GM18502 (cell line): Measurements from ENCODE around the gene CD69.
"Not testable (repeated sequence)": the region's sequence is repeated elsewhere in the genome, so short reads cannot be mapped to it uniquely, and the experiment has no call there.

Source experiments
- ATAC-seq: cut with Tn5 transposase; IDR thresholded peaks from one replicate; pipeline ENCODE4 v1.9.1; 2021; ENCODE audit warnings: mild to moderate bottlenecking; ENCODE audit not compliant: unreplicated experiment, poor library complexity

The CD69 gene

GRCh38 chr12:9725213-9725870 is 35.4 kb downstream of the CD69 start:
- no peak for ATAC-seq

GRCh38 chr12:9724023-9724422 is 36.7 kb downstream of the CD69 start:
- no peak for ATAC-seq

DNA sequence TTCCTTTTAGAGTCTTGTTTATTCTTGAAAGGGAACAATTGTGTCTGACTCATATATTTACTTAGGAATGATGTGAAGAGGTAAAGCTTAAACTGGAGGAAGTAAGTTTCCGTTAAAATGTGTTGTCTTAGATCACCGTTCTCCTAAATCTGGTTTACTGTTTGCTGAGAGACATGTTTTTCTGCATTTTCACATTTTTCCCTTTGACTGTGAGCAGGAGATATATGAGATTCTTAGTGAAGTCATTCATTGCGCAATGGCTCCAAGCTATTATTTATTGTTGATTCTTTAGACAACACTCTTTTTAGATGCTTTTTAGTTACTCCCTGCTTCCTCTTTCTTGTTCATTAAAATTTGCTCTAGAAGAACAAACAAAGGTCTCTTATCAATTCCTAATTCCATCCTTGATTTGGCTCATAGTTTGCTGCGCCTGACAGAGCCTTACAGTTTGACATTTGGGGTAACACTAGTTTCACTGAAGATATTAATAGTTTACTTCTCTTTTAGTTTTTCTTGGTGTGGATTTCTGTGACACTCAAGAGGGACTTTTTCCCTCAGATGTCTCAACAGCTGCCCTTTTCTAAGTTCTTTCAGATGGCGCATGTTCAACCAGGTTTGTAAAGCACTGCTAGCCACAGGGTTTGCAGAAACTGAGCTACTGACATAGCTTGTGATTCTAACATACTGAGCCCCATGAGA is 39.2 kb downstream of the CD69 start:
- peak; percentile 70 for ATAC-seq

DNA sequence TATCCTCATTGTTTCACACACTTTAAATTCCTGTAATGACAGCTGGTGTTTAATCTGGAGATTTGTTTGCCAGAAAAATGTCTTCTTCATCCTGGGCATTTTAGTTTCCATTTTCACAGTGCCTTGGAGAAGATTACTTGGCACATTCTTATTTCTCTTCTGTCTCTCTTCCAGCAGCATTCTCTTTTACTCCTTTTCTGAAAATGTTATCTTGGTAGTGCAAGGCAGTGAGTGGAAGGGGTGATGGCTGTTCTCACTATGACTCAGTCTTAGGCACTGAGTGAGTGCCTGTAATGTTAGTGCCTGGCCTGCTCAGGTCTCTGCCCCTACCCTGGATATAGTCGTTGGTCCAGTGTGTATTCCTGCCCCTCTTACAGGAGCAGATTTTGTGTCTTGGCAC is 40.9 kb downstream of the CD69 start:
- ATAC-seq: no peak

GRCh38 chr12:9718968-9719367 is 41.7 kb downstream of the CD69 start:
- no peak for ATAC-seq

DNA sequence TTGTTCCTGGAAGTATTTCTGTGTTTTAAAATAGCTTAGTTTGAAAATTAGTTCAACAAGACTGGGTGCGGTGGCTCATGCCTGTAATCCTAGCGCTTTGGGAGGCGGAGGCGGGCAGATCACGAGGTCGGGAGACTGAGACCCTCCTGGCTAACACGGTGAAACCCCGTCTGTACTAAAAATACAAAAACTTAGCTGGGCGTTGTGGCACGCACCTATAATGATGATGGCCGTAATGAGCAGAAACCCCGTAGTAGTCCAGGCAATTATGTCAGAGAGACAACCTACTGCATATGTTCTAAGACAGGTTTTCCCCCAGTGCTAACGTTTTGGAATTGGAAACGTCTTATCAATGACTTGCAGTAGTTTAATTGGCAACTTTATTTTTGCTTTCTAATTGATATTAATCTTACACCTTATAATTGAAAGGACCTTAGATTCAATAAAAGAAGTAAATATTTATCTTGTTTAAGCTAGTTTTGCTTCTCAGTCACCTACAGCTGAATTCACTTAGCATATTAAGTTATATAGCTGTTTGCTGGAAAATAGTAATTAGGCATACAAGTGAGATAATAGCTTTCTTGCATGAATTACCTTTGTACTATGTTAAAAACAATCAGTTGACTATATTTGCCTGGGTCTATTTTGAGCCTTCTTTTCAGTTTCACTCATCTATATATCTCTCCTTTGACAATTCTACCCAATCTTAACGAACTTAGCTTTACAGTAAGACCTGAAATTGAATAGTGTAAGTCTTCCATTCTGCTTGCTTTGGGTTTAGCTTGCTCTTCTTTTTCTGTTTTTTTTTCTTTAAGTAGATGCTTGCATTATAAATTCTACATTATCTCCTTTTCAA is 43.4 kb downstream of the CD69 start:
- no peak for ATAC-seq

DNA sequence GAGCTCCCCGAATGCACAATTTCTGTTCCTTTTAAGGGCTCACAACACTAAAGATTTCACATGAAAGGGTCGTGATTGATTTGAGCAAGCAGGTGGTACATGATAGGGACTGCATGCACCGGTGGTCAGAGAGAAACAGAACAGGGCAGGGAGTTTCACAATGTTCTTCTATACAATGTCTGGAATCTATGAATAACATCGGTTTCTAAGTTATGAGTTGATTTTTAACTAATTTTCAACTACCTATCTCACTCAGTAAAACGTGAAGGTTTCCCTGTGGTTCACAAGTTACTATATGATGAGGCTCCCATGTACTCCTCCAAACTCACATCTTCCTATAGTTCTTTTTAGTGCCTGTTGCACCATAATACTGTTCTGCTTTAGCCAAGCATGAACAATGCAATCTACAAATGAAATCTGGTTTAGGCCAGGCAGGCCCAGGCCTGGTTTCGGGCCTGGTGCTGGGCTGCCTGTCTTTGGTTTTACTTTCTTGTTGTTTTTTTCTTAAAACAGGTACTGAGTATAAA is 47.6 kb downstream of the CD69 start:
- ATAC-seq: peak; percentile 81

DNA sequence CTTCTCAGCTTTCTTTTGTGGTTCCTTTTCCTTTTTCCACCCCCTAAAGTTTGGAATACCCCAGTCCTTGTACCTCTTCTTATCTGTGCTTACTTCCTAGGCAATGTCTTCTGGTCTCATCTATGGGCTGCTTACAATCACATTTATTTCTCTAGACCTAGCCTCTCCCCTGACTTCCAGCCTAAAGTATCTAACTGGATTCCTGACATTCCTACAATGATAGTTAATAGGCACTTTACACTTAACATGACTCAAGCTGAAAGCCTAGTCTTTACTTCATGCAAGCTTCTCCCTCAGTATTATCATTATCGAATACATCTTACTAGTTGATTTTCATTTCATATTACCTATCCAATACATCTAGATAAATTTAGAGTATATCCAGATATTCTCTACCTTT is 49.0 kb downstream of the CD69 start:
- no peak for ATAC-seq

DNA sequence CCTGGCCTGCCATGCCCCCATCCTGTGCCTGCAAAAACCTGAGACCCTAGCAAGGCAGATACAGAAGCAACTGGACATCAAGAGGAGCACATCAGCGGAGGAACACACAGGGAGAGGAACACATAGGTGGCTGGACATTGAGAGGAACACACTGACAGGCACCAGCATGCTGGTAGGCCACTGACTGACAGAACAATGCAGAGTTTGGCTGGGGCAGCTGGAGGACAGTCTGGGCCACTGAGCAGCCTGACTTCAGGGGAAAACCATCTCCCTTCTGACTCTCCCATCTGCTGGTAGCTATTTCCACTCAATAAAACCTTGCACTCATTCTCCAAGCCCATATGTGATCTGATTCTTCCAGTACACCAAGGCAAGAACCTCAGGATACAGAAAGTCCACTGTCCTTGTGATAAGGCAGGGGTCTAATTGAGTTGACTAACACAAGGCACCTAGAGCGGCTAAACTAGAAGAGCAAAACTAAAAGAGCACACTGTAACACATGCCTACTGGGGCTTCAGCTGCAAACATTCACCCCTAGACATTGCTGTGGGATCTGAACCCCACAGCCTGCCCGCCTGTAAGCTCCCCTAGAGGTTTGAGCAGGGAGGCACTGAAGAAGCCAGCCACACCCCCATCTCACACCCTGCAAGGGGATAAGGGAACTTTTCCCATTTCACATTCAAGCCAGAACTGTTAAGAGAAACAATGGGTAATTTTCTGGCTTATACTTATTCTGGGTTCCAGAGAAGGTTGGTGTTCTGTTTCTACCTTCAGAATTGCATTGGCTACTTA is 49.9 kb downstream of the CD69 start:
- ATAC-seq: no peak

DNA sequence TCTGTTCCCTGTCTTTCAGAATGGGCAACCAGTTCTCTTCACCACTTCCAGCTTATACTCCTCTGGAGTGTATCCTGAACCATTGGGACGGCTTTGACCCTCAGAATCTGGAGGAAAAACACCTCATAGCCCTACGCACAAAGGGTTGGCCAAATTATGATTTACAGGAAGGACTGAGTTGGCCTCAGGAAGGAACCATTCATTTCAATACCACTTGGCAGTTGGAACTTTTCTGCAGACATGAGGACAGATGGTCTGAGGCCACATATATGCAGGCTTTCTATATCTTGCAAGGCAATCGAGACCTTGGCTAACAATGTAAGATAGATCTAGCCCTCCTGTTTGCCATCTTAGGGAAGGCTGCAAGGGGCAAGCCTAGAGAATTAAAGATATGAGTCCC is 51.8 kb downstream of the CD69 start:
- ATAC-seq: no peak

GRCh38 chr12:9707864-9708808 is 52.6 kb downstream of the CD69 start:
- no peak for ATAC-seq

DNA sequence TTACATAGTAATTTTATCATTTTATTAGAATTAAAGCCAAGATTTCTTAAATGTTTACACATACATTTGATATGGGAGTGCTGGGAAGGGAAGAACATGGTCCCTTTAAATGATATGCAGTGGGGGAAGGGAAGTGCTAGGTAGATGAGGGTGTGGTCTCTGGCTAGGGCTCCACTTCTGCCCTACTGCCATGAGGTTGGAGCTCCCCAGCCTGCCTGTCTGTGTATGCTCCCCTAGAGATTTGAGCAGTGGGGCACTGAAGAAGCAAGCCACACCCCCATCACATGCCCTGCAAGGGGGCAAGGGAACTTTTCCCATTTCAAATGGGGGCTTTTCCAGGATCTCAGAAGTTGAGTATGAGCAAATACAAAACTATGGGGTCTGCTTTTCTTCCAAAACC is 53.3 kb downstream of the CD69 start:
- ATAC-seq: no peak

DNA sequence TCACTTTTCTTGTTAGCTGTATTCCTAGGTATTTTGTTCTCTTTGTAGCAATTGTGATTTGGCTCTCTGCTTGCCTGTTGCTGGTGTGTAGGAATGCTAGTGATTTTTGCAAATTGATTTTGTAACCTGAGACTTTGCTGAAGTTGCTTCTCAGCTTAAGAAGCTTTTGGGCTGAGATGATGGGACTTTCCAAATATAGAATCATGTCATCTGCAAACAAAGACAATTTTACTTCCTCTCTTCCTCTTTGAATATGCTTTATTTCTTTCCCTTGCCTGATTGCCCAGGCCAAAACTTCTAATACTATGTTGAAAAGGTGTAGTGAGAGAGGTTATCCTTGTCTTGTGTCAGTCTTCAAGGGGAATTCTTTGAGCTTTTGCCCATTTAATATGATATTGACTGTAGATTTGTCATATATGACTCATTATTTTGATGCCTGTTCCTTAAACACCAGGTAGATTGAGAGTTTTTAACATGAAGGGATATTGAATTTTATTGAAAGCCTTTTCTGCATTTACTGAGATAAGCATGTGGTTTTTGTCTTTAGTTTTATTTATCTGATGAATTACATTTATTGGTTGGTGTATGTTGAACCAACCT is 54.5 kb downstream of the CD69 start:
- ATAC-seq: no peak

GRCh38 chr12:9704561-9704960 is 56.1 kb downstream of the CD69 start:
- ATAC-seq: not testable (repeated sequence)
